ENCODE measurements around the gene TLDC2. TPM values are rescaled to one million over a fixed set of nuclear protein-coding genes. Genes with fewer than 3 reads are reported as not detected.

The TLDC2 gene
- total RNA-seq, 1 experiment from 2014 or later: 1.1 TPM

- BruUV-seq (replicated peaks): no TSS peak
Observed at GRCh38 chr20:36908603-36909002, 32.7 kb downstream of the TLDC2 start.

GRCh38 chr20:36916199-36916598 lies 40.3 kb downstream of the TLDC2 start:
- Mint-ChIP-seq H3K4me1 (ENCODE audit: low read depth, unreplicated experiment) (no peaks in the 10 kb centered on the region), H3K4me3 (ENCODE audit: low read depth, unreplicated experiment) (no peak overlapping the region), H3K36me3 (ENCODE audit: insufficient read depth, unreplicated experiment) (peaks cover 4% of the 10 kb centered on the region), H3K9me3 (ENCODE audit: low read depth, unreplicated experiment) (no peaks in the 10 kb centered on the region), H3K27me3 (ENCODE audit: unreplicated experiment) (no peaks in the 10 kb centered on the region), H3K27ac (ENCODE audit: unreplicated experiment) (no peak overlapping the region)
- CTCF ChIA-PET: no interaction called here
- BruUV-seq (replicated peaks): no TSS peak
- intact Hi-C loops (cut with micrococcal nuclease; ENCODE audit: unreplicated experiment): no loop called here
- TF ChIP-seq CTCF (IDR thresholded peaks at IDR 0.05; ENCODE audit: unreplicated experiment): no peak
- no peak for DNase-seq

More at GRCh38 chr20:36908603-36909002, 32.7 kb downstream of the TLDC2 start:
- Mint-ChIP-seq H3K4me3 (ENCODE audit: low read depth, unreplicated experiment) (no peak overlapping the region), H3K9me3 (ENCODE audit: low read depth, unreplicated experiment) (no peaks in the 10 kb centered on the region), H3K27ac (ENCODE audit: unreplicated experiment) (no peak overlapping the region), H3K27me3 (ENCODE audit: unreplicated experiment) (no peaks in the 10 kb centered on the region), H3K36me3 (ENCODE audit: insufficient read depth, unreplicated experiment) (peaks cover 13% of the 10 kb centered on the region), H3K4me1 (ENCODE audit: low read depth, unreplicated experiment) (no peaks in the 10 kb centered on the region)
- DNase-seq: no peak
- CTCF ChIA-PET: interaction anchor here (0.6 kb wide), 1 partner anchor 152 kb away, joined by 3 read pairs; no protein-coding TSS in a partner anchor
- TF ChIP-seq CTCF (IDR thresholded peaks at IDR 0.05; ENCODE audit: unreplicated experiment): no peak
- intact Hi-C loops (cut with micrococcal nuclease; ENCODE audit: unreplicated experiment): no loop called here

- DNase-seq: no peak
- Mint-ChIP-seq H3K27me3 (ENCODE audit: unreplicated experiment) (no peaks in the 10 kb centered on the region), H3K4me1 (ENCODE audit: low read depth, unreplicated experiment) (no peaks in the 10 kb centered on the region), H3K9me3 (ENCODE audit: low read depth, unreplicated experiment) (no peaks in the 10 kb centered on the region), H3K4me3 (ENCODE audit: low read depth, unreplicated experiment) (no peak overlapping the region), H3K36me3 (ENCODE audit: insufficient read depth, unreplicated experiment) (peaks cover 4% of the 10 kb centered on the region), H3K27ac (ENCODE audit: unreplicated experiment) (no peak overlapping the region)
- CTCF ChIA-PET: no interaction called here
- BruUV-seq (replicated peaks): no TSS peak
- intact Hi-C loops (cut with micrococcal nuclease; ENCODE audit: unreplicated experiment): no loop called here
- no peak for TF ChIP-seq CTCF (IDR thresholded peaks at IDR 0.05; ENCODE audit: unreplicated experiment)
Observed at GRCh38 chr20:36917240-36917639, 41.3 kb downstream of the TLDC2 start.

GRCh38 chr20:36917943-36918342 lies 42.0 kb downstream of the TLDC2 start:
- TF ChIP-seq CTCF (IDR thresholded peaks at IDR 0.05; ENCODE audit: unreplicated experiment): no peak
- Mint-ChIP-seq H3K4me1 (ENCODE audit: low read depth, unreplicated experiment) (no peaks in the 10 kb centered on the region), H3K27me3 (ENCODE audit: unreplicated experiment) (no peaks in the 10 kb centered on the region), H3K4me3 (ENCODE audit: low read depth, unreplicated experiment) (no peak overlapping the region), H3K36me3 (ENCODE audit: insufficient read depth, unreplicated experiment) (peaks cover 4% of the 10 kb centered on the region), H3K27ac (ENCODE audit: unreplicated experiment) (no peak overlapping the region), H3K9me3 (ENCODE audit: low read depth, unreplicated experiment) (no peaks in the 10 kb centered on the region)
- intact Hi-C loops (cut with micrococcal nuclease; ENCODE audit: unreplicated experiment): no loop called here
- BruUV-seq (replicated peaks): no TSS peak
- CTCF ChIA-PET: interaction anchor here (0.7 kb wide), 1 partner anchor 1233 kb away, joined by 5 read pairs; no protein-coding TSS in a partner anchor
- DNase-seq: no peak

All from Calu3 (cell line).